Measurements from ENCODE around the gene SLC47A1.
"Not testable (repeated sequence)": the region's sequence is repeated elsewhere in the genome, so short reads cannot be mapped to it uniquely, and the experiment has no call there.

SLC47A1 gene

GRCh38 chr17:19510903-19511302 lies 22.8 kb upstream of the SLC47A1 start:
- TF ChIP-seq, protein P1, sequence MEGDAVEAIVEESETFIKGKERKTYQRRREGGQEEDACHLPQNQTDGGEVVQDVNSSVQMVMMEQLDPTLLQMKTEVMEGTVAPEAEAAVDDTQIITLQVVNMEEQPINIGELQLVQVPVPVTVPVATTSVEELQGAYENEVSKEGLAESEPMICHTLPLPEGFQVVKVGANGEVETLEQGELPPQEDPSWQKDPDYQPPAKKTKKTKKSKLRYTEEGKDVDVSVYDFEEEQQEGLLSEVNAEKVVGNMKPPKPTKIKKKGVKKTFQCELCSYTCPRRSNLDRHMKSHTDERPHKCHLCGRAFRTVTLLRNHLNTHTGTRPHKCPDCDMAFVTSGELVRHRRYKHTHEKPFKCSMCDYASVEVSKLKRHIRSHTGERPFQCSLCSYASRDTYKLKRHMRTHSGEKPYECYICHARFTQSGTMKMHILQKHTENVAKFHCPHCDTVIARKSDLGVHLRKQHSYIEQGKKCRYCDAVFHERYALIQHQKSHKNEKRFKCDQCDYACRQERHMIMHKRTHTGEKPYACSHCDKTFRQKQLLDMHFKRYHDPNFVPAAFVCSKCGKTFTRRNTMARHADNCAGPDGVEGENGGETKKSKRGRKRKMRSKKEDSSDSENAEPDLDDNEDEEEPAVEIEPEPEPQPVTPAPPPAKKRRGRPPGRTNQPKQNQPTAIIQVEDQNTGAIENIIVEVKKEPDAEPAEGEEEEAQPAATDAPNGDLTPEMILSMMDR (IDR thresholded peaks at IDR 0.05; ENCODE audit: poor library complexity, severe bottlenecking), result no peak
- no peak for DNase-seq (ENCODE audit: low spot score)
- no peak overlapping the region for H3K27ac ChIP-seq (ENCODE audit: poor library complexity, severe bottlenecking)

DNA sequence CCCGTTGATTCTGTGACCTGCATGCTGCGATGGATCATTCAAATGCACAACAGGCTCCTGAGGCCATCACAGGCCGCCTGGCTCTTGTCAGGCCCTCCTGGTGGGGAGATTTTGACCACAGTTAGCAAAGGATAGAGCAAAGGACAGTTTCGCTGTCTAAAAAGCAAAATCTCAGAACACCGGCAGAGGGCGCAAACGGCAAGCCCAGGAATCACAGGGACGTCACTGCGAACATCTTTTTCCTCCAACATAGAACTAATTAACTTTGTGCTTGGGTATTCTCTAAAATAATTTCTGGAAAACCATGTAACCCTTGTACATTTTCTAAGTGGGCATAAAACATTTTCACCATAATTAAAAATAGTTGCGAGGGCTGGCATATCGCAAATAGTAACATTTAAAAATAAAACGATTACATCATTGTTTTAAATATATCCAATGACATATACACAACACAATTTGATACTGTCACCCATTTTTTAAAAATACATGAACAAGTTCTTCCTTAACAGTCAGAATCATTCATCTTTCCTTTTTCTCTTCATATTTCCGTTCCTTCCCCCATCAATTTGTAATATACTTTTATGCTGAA lies 19.7 kb upstream of the SLC47A1 start:
- DNase-seq (ENCODE audit: low spot score) (no peak), ATAC-seq (ENCODE audit: low read depth) (peak; percentile 71)
- H3K36me3 ChIP-seq (ENCODE audit: low read depth), result no peaks in the 10 kb centered on the region
- no peaks in the 10 kb centered on the region for H3K4me1 ChIP-seq (ENCODE audit: insufficient read depth, poor library complexity, severe bottlenecking)
- no peak overlapping the region for H3K4me3 ChIP-seq (ENCODE audit: severe bottlenecking)
- no peaks in the 10 kb centered on the region for H3K27me3 ChIP-seq (ENCODE audit: insufficient read depth, poor library complexity, severe bottlenecking)
- H3K9me3 ChIP-seq (ENCODE audit: severe bottlenecking), result no peaks in the 10 kb centered on the region
- TF ChIP-seq, protein P1 (IDR thresholded peaks at IDR 0.05; ENCODE audit: poor library complexity, severe bottlenecking), result peak; percentile 96
- no peak overlapping the region for H3K27ac ChIP-seq (ENCODE audit: poor library complexity, severe bottlenecking)

More at GRCh38 chr17:19510903-19511302, 22.8 kb upstream of the SLC47A1 start:
- no peak for ATAC-seq (ENCODE audit: low read depth)
- H3K27me3 ChIP-seq (ENCODE audit: insufficient read depth, poor library complexity, severe bottlenecking), result no peaks in the 10 kb centered on the region
- no peaks in the 10 kb centered on the region for H3K9me3 ChIP-seq (ENCODE audit: severe bottlenecking)
- no peaks in the 10 kb centered on the region for H3K36me3 ChIP-seq (ENCODE audit: low read depth)
- no peak overlapping the region for H3K4me3 ChIP-seq (ENCODE audit: severe bottlenecking)
- no peaks in the 10 kb centered on the region for H3K4me1 ChIP-seq (ENCODE audit: insufficient read depth, poor library complexity, severe bottlenecking)

DNA sequence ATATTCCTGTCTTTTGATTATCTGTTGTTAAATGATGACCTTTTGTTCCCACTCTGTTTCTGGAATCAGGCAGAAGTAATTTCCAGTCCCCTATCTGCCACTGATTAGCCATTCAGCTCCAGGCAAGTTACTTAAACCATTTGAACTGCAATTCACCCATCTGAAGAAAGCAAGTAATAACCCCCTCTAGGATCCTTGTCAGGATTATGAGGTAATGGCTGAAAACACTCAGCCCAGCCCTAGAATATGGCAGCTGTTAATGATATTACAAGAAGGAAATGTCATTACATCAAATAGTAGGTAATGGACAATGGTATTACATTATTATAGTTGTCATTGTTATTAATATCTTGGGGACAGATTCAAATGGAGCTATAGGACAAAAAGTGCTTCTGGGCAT lies 16.0 kb upstream of the SLC47A1 start:
- no peak overlapping the region for H3K4me3 ChIP-seq (ENCODE audit: severe bottlenecking)
- H3K36me3 ChIP-seq (ENCODE audit: low read depth), result no peaks in the 10 kb centered on the region
- H3K27me3 ChIP-seq (ENCODE audit: insufficient read depth, poor library complexity, severe bottlenecking), result no peaks in the 10 kb centered on the region
- ATAC-seq (ENCODE audit: low read depth) (no peak), DNase-seq (ENCODE audit: low spot score) (no peak)
- no peaks in the 10 kb centered on the region for H3K9me3 ChIP-seq (ENCODE audit: severe bottlenecking)
- TF ChIP-seq, protein P1 (IDR thresholded peaks at IDR 0.05; ENCODE audit: poor library complexity, severe bottlenecking), result no peak
- no peaks in the 10 kb centered on the region for H3K4me1 ChIP-seq (ENCODE audit: insufficient read depth, poor library complexity, severe bottlenecking)
- no peak overlapping the region for H3K27ac ChIP-seq (ENCODE audit: poor library complexity, severe bottlenecking)

DNA sequence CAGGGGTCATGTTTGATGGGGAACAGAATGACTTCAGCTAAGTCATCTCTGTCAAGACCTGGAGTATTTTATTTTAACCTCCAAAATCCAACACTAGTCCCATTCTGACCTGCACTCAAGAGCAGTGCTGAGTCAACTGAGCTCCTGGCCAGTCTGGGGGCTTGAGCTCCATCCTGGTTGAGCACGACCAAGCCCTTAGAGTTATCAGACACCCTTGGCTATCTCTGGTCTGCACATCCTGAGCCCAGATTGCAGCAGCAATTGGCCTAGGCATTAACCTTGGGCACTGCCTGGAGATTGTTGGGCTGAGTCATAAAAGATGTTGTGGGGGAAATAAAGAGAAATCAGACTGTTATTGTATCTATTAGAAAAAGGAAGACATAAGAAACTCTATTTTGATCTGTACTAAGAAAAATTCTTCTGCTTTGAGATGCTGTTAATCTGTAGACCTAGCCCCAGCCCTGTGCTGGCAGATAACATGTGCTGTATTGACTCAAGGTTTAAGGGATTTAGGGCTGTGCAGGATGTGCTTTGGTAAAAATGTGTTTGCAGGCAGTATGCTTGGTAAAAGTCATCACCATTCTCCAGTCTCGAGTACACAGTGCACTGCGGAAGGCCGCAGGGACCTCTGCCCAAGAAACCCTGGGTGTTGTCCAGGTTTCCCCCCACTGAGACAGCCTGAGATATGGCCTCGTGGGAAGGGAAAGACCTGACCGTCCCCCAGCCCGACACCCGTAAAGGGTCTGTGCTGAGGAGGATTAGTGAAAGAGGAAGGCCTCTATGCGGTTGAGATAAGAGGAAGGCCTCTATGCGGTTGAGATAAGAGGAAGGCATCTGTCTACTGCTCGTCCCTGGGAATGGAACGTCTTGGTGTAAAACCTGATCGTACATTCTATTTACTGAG lies 14.0 kb upstream of the SLC47A1 start:
- not testable (repeated sequence) for H3K27ac ChIP-seq (ENCODE audit: poor library complexity, severe bottlenecking); DNase-seq (ENCODE audit: low spot score); H3K27me3 ChIP-seq (ENCODE audit: insufficient read depth, poor library complexity, severe bottlenecking); H3K4me3 ChIP-seq (ENCODE audit: severe bottlenecking); H3K36me3 ChIP-seq (ENCODE audit: low read depth); ATAC-seq (ENCODE audit: low read depth); H3K9me3 ChIP-seq (ENCODE audit: severe bottlenecking); H3K4me1 ChIP-seq (ENCODE audit: insufficient read depth, poor library complexity, severe bottlenecking)

DNA sequence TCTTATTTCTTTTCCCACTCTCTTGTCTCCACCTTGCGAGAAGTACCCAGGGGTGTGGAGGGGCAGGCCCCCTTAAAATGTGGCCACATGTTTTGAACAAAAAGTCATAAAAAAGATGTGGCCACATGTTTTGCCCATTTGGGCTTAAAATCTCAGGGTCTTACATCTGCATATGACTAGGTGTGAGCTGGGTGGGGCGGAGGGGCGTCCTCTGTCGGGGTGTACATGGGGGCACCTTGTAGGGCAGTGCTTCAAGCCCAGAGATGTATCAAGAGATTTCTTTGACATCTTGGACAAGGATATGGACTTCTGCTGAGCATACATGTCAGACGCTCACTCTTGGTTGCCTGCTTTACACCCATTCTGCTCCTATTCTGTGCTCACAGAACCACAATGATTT lies 13.0 kb upstream of the SLC47A1 start:
- no peaks in the 10 kb centered on the region for H3K4me1 ChIP-seq (ENCODE audit: insufficient read depth, poor library complexity, severe bottlenecking)
- H3K27me3 ChIP-seq (ENCODE audit: insufficient read depth, poor library complexity, severe bottlenecking), result no peaks in the 10 kb centered on the region
- no peak for ATAC-seq (ENCODE audit: low read depth)
- H3K27ac ChIP-seq (ENCODE audit: poor library complexity, severe bottlenecking), result no peak overlapping the region
- no peaks in the 10 kb centered on the region for H3K36me3 ChIP-seq (ENCODE audit: low read depth)
- DNase-seq (ENCODE audit: low spot score), result no peak
- H3K9me3 ChIP-seq (ENCODE audit: severe bottlenecking), result no peaks in the 10 kb centered on the region
- no peak overlapping the region for H3K4me3 ChIP-seq (ENCODE audit: severe bottlenecking)
- TF ChIP-seq, protein P1 (IDR thresholded peaks at IDR 0.05; ENCODE audit: poor library complexity, severe bottlenecking), result no peak

All from RWPE2 (cell line).